Mucosa of descending colon (tissue), 3 donors: ENCODE results near the gene ASS1. TPM values are rescaled to one million over a fixed set of nuclear protein-coding genes. Genes with fewer than 3 reads are reported as not detected.

Experiments used
- ATAC-seq: fragments of 200-7000 bp; cut with Tn5 transposase; one replicate; pipeline ENCODE4 v1.9.1; 2020; ENCODE audit warnings: mild to moderate bottlenecking, moderate library complexity
- DNase-seq, 3 donors: peaks; one replicate each; pipeline ENCODE4 v3.0.0-alpha.2; 2020
- H3K36me3 ChIP-seq: fragments of 200-600 bp; one replicate; pipeline ENCODE4 v1.8.0; 2021; ENCODE audit warnings: low read depth, mild to moderate bottlenecking
- H3K4me1 ChIP-seq: fragments of 200-600 bp; one replicate; pipeline ENCODE4 v1.8.0; 2021; ENCODE audit warnings: low read depth, mild to moderate bottlenecking
- H3K4me3 ChIP-seq: fragments of 200-600 bp; one replicate; pipeline ENCODE4 v1.8.0; 2021; ENCODE audit warnings: mild to moderate bottlenecking
- H3K9me3 ChIP-seq: fragments of 200-600 bp; one replicate; pipeline ENCODE4 v1.8.0; 2021; ENCODE audit warnings: mild to moderate bottlenecking
- intact Hi-C, 2 donors: fragments of 100-400 bp; cut with DNase I in 1 of 2; cut with micrococcal nuclease in 1 of 2; formaldehyde crosslinking; loops; one replicate each; pipeline versions ENCODE4 v1.11.0 to v1.11.1; 2022; cut with DNase I, micrococcal nuclease
- total RNA-seq, 3 donors: library from RNA; stranded (reverse); fragmentation: NEBNext Ultra II Directional in 2 of 3; extraction: Animal tissue kit (Norgen Biotek cat#: 25700) in 2 of 3; gene quantifications; one replicate each; pipeline versions ENCODE4 v1.2.1 to v1.2.4, GENCODE V29; 2021 to 2023
- TF ChIP-seq, protein P1 (sequence below): fragments of 200-600 bp; IDR thresholded peaks from one replicate; pipeline ENCODE4 v1.8.0; 2022; ENCODE audit warnings: antibody characterized with exemption, mild to moderate bottlenecking
- donor health status: DM: no; HTN: no; CAD: no; lungs with moderate emphysema.
- donor health status: DM: no; HTN: no; CAD: no.
- donor health status: DM: no; HTN: yes; CAD: no.

The ASS1 gene
- total RNA-seq, 3 donors from 2014 or later = 221 to 410 (median 408) TPM

DNA sequence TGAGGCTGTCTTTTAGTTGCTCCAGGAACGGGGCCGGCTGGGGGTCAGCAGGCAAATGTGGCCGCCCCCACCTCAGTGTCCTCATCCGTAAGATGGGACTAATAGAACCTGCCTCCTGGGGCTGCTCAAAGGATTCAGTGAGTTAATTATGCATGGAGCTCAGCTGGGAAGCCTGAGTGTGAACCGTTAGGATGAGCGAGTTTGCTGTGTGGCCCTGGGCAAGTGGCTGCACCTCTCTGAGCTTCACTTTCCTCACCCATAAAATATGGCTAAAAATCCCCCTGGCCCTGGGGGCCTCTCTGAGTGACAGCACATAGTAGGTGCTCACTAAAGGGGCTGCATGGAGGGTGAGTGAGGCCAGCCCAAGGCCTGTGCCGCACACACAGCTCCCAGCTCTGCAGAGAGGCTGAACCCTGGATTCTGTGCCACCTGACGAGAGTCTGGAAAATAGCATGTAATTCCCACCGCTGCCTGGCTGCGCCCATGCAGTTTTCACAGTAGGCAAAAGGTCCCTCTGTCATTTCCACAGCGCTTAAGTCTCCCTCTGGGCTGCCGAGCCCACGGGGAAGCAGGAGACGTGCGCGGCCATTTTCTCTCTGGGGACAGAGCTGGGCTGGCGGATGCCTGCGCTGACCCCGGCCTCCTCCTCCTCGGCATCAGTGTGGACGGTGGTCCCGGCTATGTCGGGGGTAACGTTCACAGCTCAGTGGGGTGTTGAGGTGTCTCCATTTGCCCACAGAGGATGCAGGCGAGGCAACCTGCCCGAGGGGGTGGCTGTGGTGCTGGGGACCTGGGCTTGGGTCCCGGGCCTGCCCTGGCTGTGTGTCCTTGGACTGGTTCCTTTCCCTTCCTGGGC is 18.2 kb downstream of the ASS1 start:
- ATAC-seq (no peak), DNase-seq (no peak)
- Histone ChIP-seq H3K4me3 (no peak overlapping the region), H3K9me3 (no peaks in the 10 kb centered on the region), H3K36me3 (no peaks in the 10 kb centered on the region), H3K4me1 (no peaks in the 10 kb centered on the region)
- intact Hi-C loops = loop anchor here in 1 of 2 donors (5.0 kb wide), 1 partner anchor 219 kb away; no protein-coding TSS in a partner anchor
- TF ChIP-seq, protein P1, sequence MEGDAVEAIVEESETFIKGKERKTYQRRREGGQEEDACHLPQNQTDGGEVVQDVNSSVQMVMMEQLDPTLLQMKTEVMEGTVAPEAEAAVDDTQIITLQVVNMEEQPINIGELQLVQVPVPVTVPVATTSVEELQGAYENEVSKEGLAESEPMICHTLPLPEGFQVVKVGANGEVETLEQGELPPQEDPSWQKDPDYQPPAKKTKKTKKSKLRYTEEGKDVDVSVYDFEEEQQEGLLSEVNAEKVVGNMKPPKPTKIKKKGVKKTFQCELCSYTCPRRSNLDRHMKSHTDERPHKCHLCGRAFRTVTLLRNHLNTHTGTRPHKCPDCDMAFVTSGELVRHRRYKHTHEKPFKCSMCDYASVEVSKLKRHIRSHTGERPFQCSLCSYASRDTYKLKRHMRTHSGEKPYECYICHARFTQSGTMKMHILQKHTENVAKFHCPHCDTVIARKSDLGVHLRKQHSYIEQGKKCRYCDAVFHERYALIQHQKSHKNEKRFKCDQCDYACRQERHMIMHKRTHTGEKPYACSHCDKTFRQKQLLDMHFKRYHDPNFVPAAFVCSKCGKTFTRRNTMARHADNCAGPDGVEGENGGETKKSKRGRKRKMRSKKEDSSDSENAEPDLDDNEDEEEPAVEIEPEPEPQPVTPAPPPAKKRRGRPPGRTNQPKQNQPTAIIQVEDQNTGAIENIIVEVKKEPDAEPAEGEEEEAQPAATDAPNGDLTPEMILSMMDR = no peak

DNA sequence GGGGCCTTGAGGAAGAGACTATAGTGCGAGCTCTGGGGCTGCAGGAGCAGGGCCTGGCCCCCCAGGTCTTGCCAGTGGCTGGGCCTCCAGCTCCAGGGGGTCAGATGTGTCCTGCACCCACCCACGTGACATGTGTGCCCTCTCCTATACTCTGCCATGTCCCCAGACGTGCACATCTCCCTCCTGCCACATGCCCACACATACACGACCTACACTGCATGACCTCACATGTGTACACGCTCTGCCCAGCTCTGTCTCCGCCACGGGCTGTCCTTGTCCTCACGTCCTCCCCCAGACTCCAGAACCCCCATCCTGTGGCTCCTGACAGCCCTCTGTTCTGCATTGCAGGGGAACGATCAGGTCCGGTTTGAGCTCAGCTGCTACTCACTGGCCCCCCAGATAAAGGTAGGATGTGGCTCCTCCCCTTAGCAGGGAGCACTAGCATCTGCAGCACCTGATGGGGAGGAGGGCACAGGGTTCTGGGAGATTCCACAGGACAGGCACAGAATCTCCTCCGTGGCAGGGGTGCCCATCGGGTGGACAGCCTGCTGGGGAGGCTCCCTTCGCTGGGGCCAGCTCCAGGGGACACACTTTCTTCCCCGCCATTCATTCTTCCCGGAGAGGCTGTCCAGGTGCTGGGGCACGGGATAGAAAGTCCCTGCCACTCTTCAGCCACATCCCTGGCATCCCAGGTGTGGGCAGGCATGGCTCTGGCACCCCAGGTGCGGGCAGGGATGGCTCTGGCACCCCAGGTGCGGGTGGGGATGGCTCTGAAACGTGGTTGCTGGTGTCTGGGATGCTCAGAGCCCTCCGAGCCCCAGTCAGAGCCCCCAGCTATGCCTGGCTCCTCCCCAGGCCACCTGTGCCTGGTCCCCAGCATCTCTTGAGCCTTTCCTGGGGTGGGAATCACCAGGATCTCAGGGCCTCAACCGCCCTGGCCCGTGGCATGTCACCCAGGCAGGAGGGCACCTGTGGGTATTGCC is 19.3 kb downstream of the ASS1 start:
- intact Hi-C loops = loop anchor here in 1 of 2 donors (5.0 kb wide), 1 partner anchor 218 kb away; no protein-coding TSS in a partner anchor
- Histone ChIP-seq H3K36me3 (no peaks in the 10 kb centered on the region), H3K9me3 (no peaks in the 10 kb centered on the region), H3K4me1 (no peaks in the 10 kb centered on the region), H3K4me3 (no peak overlapping the region)
- TF ChIP-seq, protein P1 = no peak
- no peak for DNase-seq
- no peak for ATAC-seq

DNA sequence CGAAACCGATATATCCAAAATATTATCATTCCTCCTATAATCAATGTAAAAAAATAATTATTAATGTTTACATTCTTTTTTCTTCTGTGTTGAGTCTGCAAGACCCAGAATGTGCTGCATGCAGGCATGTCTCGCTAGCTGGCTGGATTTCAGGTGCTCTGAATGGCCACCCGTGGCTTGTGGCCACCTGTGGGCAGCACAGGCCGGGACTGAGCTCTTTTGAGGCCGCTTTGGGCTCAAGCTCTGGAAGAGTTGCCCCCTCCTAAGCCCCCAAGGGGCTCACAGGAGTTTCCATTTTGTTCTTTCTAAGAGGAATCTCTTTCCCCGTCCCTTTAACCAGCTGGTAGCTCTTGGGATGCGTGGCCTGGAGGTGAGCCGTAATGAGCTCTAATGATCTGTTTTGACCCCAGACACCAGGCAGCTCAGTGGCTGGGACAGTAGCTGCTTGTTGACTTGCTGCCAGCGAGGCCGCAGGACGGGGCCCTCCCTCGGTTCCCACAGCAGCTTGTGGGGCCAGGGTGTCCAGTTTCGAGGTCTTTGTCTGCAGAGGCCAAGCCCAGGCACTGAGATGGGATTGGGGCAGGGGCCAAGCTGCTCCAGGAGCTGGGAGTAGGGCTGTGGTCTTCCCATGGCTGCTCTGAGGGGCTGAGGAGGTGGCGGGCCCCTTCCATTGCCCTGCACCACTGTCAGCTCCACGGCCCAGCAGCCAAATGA is 20.8 kb downstream of the ASS1 start:
- no peaks in the 10 kb centered on the region for H3K9me3 ChIP-seq
- no peak for ATAC-seq
- TF ChIP-seq, protein P1 = no peak
- no peaks in the 10 kb centered on the region for H3K4me1 ChIP-seq
- DNase-seq = no peak
- H3K4me3 ChIP-seq = no peak overlapping the region
- no peaks in the 10 kb centered on the region for H3K36me3 ChIP-seq
- intact Hi-C loops = no loop called here

DNA sequence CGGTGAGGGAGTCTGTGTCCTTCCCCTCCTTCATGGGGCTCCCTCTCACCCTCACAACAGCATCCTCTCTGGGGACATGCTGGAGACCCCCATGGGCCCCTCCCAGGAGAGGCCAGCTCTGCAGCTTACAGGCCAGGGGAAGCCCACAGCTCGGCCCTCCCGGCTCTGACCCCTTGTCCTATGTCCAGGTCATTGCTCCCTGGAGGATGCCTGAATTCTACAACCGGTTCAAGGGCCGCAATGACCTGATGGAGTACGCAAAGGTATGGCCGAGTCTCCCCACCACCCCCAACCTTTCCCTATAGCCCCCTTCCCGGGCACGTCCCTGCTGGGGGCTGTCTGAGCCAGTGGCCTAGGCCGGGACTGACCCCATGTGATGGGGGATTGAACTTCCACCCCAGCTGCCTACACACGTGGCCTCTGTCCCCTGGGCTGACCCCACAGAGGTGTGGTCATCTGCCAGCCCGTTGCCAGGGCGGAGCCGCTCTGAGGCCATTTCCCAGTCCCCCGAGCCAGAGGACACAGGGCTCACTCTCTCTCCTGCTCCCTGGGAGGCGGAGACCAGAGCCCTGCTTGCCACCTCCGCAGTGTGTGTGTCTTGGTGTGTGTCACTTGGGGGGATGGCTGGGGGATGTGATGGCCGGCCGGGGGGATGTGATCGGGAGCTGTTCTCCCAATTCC is 21.9 kb downstream of the ASS1 start:
- no peak for ATAC-seq
- TF ChIP-seq, protein P1 = no peak
- Histone ChIP-seq H3K4me3 (no peak overlapping the region), H3K4me1 (no peaks in the 10 kb centered on the region), H3K36me3 (no peaks in the 10 kb centered on the region), H3K9me3 (no peaks in the 10 kb centered on the region)
- intact Hi-C loops = no loop called here
- no peak for DNase-seq

DNA sequence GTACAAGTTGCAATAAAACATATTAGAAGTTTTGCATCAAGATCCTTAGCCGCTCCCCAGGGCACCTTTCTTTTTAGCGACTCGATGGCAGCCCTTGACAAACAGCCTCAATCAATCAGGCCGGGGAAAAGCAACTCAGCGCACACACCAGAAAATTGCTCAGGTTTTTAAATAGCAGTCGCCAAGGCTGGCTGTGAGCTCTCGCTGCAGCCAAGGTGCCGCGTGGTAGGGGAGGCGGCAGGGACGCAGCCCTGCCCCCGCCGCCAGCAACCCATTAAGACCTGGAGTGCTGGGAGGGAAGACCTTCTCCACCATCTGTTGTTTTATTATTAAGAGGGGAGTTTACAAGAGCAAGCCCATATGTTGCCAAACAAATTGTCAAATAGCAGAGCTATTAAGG is 22.6 kb downstream of the ASS1 start:
- Histone ChIP-seq H3K4me3 (no peak overlapping the region), H3K4me1 (no peaks in the 10 kb centered on the region), H3K9me3 (no peaks in the 10 kb centered on the region), H3K36me3 (no peaks in the 10 kb centered on the region)
- DNase-seq (no peak), ATAC-seq (no peak)
- intact Hi-C loops = no loop called here
- TF ChIP-seq, protein P1 = no peak
